NCI-H345 (cell line): Measurements from ENCODE around the gene ARHGEF25.

Source experiments
- DNase-seq: peaks from one replicate; lab custom pipeline; 2025; lab: John Stamatoyannopoulos, UW

Gene ARHGEF25

GRCh38 chr12:57621497-57622292, 10.5 kb downstream of the ARHGEF25 start:
- peak; percentile 56 for DNase-seq

- no peak for DNase-seq
Measured at GRCh38 chr12:57622293-57623245, 11.3 kb downstream of the ARHGEF25 start.

GRCh38 chr12:57623385-57623784, 12.2 kb downstream of the ARHGEF25 start:
- no peak for DNase-seq

DNA sequence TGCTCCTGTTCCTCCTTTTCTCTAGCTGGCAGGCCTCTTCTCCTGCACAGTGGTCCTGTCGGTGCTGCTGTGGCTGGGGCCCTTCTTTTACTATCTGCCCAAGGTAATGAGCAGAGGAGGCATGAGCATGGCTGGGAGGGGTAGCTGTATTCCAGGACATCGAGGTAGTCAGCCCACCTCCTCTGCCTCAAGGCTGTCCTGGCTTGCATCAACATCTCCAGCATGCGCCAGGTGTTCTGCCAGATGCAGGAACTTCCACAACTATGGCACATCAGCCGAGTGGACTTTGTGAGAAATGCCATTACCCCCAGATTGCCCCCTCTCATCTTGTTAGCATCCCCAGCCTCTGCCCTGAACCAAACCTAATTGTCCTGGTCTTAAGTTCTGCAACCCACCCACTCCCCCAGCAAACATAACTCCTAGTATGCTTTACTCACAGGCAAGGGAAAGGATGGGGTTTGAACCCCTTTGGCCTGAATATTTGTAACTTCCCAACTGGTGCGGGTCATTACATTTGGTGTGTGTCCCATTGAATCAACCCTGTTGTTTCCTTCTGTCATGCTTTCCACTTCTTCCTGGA, 12.7 kb downstream of the ARHGEF25 start:
- no peak for DNase-seq

DNA sequence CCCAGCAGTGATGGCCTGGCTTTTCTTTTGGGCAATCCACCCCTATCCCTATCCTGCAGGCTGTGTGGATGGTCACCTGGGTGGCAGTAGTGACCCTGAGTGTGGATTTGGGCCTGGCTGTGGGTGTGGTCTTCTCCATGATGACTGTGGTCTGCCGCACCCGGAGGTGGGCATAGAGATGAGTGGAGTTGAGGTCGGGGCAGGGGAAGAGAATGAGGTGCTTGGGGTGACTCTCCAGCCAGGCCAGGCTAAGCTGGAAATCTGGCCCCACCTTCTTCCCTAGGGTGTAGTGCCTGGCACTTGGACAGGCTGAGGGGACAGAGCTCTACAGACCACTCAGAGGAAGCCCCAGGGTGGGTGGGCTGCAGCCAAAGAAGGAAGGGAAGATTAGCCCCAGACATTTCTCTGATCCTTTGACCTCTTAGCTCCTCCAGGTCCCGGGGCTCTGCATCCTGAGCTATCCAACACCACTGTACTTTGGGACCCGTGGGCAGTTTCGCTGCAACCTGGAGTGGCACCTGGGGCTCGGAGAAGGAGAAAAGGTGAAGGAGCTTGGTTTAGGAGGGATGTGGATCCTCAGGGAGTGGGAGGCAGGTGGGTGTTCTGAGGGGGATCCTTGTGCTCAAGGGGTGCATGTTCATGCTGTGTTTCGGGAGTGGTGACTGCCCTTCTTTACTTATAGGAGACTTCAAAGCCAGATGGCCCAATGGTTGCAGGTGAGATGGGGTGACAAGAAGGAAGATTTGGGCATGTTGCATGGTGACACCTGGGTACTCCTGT, 13.4 kb downstream of the ARHGEF25 start:
- DNase-seq = no peak

GRCh38 chr12:57625261-57626032, 14.2 kb downstream of the ARHGEF25 start:
- DNase-seq = no peak

DNA sequence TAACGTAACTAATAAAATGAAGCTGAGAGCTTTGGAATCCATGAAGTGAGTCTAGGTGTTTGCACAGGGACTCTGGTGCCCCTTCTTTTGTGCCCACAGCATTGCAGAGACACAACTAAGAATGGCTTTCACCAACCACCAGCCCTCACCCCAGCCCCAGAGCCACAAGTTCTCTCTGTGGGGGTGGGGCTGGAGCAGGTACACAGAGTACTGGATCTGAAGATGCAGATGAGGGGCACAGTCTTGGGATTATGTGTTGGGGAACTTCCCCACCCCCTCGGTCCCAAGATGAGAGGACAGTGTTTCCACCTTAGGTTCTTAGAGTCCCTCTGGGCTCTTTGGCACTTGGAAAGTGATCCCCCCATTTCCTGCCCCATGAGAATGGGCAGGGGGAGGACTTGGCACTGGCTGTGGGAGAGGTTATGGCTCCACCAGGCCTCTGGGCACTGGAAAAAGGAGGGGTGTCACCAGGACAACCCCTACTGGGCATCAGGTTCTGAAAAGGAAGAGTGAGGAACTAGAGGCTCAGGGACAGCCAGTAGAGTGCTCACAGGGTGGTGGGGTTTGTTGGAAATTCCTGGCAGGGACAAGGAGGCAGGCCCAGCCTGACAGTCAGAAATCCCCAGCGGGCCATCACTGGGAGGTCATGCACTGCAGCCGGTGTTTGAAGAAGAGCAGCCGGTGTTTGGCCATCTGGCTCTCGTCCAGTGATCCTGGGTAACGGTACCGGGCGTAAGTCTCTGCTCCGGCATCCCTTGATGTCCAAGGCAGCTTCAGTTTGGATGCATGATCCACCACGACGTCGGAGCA, 15.1 kb downstream of the ARHGEF25 start:
- DNase-seq = no peak

GRCh38 chr12:57626921-57627445, 15.7 kb downstream of the ARHGEF25 start:
- no peak for DNase-seq

DNA sequence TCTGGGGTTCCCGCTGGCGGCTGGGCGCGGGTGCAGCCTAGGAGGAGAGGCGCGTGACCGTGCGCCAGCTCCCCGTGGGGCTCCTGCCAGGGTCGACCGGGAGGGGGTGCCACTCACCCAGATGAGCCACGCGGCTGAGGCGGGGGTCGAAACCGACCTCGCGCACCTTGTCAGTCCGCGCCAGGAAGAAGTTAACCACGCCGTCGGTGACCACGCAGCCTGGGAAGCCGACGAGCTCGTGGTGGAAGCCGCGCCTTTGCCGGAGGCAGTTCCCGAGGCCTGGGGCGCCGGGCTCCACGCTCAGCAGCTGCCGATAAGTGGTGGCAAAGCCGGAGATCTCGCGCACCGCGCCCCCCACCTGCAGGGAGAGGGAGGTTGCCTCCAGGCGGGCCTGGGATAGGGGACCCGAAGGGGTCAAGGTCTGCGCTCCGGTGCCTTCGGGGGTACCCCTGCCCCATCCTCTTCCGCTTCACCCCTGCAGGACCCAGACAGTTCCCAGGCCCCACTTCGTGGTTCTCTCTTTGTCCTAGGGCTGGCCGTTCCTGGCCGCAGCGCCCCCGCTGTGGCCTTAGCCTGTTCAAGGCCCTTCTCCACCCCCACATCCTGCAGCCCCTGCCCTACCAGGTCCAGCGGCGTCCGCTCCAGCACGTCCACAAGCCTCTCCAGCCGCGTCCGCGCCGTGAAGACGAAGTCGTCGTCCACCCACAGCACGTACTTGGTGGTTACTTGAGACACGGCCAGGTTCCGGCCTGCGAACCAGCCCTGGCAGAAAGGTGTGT, 16.5 kb downstream of the ARHGEF25 start:
- DNase-seq = no peak

GRCh38 chr12:57628280-57629191, 17.3 kb downstream of the ARHGEF25 start:
- DNase-seq = no peak

GRCh38 chr12:57629897-57630471, 18.7 kb downstream of the ARHGEF25 start:
- DNase-seq = no peak

DNA sequence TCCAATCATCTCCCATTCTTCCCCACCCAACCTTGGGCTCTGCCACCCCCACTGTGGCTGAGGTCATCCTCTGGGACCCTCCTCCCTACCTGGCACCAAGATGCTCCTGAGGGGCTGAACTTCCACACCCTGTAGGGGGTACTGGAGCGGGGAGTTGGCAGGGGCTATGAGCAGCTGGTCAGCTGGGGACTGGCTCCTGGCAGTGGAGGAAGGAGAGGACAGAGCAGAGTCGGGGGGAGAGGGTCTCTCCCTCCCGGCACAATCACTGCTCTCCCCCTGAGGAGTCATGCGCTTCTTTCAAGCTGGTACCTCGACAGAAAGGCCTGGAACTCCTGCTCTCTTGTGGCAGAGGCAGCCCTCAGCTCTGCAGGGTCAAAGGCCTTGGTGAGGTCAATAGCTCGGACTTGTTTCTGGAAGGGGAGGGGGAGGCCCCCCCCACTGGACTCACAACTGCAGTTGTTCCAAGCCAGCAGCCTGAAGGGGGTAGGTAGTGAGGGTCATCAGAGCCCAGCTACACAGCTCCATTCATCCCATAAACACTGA, 19.7 kb downstream of the ARHGEF25 start:
- no peak for DNase-seq

DNA sequence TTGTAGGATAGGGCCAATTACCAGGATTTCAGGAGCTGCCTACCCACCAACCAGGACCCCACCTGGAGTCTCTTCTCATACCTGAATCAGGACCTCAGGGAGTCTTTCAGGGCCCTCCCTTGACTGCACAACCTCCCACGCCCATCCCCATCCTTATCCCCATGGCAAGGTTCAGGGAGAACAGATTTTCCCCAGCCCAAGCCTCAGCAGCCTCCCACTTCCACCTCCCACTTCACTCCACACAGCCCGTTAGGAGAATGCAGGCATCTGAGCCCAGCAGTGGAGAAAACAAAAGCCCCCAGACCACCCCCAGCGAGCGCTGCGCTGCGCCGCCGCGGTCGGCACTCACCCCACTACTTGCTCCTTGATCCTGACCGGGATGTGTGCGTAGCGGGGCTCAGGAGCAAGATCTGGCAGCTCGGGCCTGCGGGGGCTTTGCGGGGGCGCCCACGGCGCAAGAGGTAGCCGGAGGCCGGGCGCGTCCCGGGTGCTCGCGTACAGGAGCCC, 20.4 kb downstream of the ARHGEF25 start:
- DNase-seq = no peak

DNA sequence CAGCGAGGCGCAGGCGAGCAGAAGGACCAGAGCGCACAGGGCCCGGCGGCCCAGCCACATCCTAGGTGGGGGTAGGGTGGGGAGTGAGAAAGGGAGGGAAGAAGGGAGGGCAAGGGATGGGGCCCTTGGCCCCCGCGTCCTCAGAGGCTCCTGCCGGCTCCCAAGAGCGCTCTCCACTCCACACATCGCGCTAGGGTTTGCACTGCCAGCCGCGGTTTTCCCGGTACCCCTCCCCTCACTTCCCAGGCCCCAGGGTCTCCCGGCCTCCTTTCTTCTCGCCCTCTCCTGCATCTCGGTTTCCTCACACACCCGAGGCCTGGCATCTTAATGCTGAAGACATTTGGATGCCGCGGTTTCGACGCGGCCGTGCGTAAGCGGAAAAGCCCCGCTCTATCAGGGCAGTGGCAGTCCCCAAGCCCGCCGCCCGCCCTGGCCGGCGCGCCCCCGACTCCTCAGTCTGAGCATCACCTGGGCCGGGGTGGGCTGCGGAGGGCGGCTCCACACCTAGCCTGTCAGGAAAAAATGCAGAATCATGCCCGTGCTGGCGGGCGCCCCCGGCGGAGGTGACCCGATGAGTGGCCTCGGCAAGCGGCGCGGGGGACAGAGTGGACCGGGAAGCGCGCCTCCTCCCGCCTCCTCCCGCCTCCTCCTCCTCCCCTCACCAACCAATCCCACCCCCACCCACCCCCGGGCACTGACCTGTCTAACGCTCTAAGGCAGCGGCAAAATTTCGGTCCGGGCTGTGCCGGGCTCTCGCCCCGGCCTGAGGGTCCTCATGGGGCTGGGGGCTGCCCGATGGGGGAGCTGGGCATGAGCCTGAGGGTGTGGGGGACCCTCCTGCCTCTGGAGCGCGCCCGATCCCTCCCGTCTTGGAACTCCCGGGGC, 21.1 kb downstream of the ARHGEF25 start:
- DNase-seq = peak; percentile 59

DNA sequence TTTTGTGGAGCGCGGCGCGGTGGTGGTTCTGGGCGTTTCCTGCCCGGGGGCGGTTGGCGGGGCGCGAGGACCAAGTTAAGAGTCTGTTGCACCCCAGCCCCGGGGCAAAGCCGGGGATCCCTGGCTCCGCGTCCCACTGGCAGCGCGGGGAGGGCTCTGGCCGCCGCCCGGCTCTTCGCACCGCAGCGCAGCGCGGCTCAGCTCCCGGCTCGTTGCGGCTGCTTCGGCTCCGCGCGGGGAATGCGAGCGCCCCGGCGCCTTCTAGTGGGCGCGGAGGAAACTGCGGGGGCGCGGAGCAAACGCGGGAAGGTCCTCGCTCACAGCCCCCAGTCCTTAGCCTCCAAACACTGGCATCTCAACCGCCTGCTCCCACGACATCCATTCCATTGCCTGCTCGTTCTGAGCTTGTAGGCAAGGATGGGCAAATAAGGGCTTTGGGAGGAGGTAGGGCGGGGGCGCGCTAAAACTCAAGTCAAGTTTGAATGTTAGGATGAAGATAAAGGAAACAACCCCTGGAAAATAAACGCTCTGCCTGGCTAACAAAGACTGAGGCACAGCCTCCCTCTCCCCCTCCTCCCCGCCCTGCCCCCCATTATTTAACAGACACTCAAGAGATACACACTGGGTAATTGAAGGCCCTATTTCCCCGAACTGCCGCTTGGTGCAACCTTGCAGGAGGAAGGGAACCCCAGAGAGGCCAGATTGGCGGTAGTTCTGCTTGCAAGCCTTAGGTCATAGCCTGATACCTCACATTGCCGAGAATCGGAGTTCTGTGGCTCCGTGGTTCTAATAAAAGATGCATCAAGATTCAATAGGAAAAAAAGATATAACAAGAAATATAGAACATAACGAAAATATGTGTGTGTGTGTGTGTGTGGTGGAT, 22.0 kb downstream of the ARHGEF25 start, which contains the start of gene B4GALNT1:
Gene B4GALNT1, minus strand, starts transcription at position 244 of the 883 bp plus-strand sequence. CDS start 1,069 bp downstream, outside the sequence.
- peak; percentile 89 for DNase-seq
